GM18873 (cell line): ENCODE measurements around the gene PCDH9.
"Not testable (repeated sequence)": the region's sequence is repeated elsewhere in the genome, so short reads cannot be mapped to it uniquely, and the experiment has no call there.

Experiments used
- ATAC-seq: cut with Tn5 transposase; IDR thresholded peaks from one replicate; pipeline ENCODE4 v1.9.1; 2021; ENCODE audit warnings: mild to moderate bottlenecking, moderate library complexity, moderate number of reproducible peaks; ENCODE audit not compliant: unreplicated experiment, low FRiP score

Gene PCDH9

DNA sequence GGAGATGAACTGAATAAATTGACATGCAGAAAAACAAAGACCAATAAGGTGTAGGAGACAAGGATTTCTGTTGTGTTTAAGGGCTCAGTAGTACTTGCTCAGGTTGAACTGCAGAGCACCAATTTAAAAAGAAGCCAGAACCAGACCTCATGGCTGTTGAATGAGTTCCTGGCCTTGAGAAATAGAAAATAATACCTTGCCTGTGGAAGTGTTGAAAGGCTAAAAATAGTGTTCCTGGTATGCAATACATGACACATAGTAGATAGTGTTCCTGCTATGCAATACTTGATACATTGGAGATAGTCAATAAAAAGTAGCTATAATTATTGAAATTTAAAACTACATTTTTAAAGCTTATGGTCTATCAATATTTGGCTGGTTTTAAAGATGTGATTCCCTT, 595.8 kb downstream of the PCDH9 start:
- no peak for ATAC-seq

DNA sequence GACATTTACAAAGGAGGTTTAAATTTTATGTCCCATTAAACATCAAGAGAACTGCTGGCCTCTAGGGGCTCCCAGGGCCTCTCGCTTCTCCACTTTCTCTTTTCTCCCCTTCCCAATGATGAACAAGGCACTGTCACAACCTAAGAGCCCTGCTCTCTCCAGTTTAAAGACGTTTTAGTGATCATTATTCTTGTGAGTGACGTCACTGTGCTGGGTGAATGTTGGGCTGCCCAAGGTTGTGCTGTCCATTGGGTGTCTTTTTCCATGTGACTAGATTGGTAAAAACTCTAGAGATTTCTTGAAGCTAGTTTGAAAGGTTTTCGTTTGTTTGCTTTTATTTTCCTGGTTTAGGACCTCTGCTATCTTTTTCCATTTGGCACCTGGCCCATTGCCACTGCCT, 602.6 kb downstream of the PCDH9 start:
- no peak for ATAC-seq

DNA sequence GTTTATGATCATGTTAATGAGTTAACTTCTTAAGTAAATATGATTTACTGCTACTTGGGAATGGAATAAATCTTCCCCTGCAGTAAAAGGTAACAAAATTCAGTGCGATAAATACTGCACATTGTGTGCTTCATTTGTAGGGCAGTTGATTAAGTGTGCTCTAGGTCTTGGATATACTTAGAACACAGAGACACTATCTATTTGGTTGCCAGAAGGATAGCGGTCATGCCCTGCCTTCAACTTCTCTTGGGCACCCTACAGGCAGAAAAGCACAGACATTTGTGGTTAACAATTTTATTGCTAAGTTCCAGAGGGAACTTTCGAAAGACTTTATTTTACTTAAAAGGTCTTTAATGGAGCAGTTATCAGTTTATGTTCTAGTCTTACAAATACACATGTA, 605.8 kb downstream of the PCDH9 start:
- no peak for ATAC-seq

DNA sequence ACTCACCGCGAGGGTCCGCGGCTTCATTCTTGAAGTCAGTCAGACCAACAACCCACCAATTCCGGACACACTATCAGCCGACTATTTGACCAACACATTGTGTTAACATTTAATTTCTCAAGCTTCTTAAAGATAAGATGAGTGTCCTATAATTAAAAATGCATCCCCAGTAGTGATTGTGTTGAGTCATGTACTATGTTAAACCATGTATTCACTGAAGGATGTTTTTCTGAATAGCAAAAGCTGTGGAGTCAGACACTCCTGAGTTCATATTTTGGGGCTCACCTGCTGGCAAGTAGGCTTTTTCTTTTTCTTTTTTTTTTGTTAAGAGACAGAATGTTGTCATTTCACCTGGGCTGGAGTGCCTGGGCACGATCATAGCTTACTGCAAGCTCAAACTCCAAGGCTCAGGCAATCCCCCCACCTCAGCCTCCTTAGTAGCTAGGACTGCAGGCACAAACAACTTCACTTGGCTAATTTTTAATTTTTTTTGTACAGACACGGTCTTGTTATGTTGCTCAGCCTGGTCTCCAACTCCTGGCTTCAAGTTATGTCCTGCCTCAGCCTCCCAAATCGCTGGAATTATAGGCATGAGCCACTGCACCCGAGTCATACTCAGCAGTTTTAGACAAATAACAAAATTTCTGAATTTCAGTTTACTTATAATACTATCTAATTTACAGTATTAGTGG, 606.9 kb downstream of the PCDH9 start:
- ATAC-seq: no peak

DNA sequence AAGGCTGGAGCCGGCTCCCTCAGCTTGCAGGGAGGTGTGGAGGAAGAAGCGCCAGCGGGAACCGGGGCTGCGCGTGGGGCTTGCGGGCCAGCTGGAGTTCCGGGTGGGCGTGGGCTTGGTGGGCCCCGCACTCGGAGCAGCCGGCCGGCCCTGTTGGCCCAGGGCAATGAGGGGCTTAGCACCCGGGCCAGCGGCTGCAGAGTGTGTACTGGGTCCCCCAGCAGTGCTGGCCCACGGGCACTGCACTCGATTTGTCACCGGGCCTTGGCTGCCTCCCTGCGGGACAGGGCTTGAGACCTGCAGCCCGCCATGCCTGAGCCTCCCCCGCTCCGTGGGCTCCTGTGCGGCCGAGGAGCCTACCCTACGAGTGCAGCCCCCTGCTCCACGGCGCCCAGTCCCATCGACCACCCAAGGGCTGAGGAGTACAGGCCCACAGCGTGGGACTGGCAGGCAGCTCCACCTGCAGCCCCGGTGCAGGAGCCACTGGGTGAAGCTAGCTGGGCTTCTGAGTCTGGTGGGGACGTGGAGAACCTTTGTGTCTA, 608.2 kb downstream of the PCDH9 start:
- ATAC-seq: not testable (repeated sequence)

DNA sequence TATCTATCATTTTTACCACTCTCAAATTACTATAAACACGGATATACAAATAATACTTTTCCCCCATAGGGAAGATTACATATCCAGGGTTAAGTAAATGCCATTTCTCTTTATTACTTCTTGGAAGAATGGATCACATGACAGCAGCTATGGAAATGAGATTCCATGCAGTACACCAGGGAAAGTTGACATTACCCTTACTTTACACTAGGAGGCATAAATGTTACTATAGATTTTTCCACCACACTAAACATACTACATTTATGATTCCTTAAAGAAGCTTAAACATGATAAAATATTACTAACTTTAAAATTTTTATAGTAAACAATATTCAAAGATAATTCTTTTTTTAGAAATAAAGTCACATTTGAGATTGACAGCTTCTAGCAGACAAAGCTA, 611.4 kb downstream of the PCDH9 start:
- ATAC-seq: no peak

DNA sequence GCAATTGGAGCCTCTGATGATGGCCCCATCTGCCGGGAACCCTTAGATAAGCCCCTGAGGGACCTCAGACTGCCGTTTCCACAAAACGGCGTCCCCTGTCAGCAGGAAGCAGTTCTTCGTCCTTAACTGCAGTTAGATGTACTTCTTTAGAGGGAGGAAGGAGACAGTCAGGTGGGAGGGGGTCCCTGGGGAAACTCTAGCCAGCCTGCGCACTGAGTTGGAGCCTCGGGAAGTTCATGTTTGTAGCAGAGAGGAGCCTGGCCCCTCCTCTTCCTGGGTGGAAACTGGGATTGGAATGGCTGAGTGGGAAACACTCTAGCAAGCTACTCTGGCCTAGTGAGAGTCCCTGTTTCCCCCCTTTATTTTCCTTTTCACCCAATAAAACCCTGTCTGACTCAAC, 612.4 kb downstream of the PCDH9 start:
- no peak for ATAC-seq

DNA sequence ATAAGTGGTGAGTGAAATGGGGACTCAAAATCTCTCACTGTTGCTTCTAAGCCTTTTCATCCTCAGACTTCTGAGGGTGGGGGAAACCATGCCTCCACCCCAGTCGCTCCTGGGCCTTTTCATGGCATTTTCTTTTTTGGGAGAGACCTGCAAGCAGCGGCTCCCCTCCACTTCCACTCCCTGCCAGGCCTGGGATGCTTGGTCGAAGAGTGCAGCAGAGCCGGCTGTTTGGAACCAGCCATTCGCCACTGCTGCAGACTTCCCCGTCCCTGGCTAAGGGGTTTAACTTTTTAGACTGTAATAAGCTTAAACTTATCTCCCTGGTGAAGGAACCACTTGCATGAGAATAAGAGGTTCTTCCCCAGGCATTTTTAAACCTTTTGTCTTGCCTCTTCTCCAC, 617.2 kb downstream of the PCDH9 start:
- no peak for ATAC-seq

DNA sequence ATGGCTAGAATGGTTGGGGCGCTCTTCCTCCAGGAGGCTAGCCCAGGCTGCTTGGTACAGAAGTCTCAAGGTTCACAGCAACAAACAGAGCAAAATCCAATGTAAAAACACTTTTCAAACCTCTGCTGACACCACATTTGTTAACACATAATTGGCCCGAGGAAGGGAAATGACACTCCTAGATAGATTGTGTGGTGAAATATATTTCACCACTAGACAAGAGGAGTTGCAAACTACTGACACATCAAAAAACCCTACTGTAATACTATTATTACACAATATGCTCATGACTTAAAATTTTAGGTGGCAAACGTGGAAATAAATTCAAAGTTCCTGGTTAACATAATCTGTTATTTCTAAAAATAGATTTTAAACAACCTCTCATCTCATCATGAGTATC, 643.6 kb downstream of the PCDH9 start:
- no peak for ATAC-seq

DNA sequence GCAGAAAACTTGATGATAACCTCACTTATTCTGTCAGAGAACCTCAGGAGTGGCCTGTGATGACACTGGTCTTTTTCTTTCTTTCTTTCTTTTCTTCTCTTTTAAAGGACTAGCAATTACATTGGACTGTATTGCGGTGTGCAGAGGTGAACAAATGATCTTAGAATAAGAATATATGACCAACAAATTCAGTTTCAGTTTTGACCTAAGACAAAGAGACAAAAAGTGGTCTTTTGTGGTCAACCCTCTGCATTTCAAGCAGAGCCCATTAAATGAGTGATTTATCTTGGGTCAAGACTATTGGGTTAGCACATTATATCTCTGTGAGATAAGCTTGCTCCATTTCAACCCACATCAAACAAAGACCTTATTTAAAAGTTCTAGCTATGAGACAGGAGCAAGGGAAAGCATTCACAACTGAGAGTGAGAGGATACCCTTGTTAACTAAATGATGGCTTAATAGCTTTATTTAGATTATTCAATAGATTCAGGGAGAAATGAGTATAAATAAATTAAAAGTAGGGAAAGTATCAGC, 644.4 kb downstream of the PCDH9 start:
- ATAC-seq: no peak

DNA sequence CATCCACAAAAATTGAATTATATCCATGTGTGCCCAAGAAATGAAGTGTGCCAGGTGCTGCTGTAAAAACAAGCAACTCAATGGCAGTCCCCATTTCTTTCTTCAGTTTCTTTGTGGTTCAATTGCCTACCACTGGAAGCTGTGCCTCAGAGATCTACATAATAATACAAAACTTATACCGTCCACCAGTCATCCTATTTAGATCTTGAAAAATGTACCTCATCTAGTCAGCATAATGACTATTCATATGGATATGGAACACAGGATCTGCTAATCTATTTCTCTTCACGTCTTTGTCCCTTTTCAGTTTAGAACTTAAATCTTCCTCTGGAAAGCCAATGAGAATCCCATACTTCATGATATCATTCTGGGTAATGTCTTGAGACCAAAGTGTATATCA, 648.5 kb downstream of the PCDH9 start:
- no peak for ATAC-seq

DNA sequence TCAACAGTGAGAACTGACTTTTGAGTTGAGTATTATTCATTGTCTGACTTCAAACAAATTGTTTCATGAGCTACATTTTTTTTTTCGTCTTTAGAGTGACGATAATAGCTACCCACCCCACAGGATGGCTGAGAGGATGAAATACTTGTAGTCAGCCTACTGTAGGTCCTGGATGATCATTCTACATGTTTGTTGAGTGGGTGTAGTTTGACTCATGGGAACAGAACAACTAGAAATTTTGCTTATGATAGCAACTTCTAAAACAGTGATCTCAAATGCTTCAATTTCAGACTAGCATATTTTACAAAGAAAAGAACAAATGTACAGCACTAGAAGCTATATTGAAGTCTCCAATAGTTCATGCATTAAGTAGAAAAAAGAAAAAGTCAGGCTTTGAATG, 651.8 kb downstream of the PCDH9 start:
- no peak for ATAC-seq

DNA sequence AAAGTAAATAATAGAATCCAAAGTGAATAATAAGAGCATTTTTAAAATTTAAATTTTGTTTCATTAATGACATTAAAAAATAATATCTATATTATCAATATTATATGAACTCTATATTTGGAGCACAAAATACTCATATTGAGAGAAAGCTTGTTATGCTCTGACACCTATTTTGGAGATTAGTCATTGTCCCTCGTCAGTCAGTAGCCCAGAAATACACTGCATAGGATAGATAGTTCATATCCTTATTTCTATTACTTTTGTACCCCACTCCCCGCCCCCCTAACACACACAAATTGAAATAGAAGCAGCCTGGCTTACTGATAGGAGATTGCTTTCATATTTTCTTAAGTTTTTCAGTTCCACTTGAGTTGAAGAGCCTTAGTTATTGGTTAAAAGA, 652.8 kb downstream of the PCDH9 start:
- no peak for ATAC-seq

DNA sequence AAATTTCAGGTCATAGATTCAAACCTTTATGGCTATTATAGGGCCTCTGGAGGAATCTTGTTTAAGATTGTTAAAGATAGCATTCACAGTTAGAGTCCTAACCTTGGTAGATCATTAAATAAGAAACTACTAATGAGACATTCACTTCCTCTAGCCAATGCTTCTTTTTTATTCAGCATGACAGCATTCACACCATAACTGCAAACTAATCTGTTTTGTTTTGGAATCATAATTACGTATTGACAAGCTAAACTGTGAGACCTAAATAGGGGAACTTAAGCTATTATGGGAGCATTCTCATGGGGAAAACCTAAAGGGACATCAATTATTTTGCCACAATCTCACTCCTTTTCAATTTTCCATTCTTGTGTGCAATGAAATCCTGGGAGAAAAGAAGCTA, 653.8 kb downstream of the PCDH9 start:
- no peak for ATAC-seq

DNA sequence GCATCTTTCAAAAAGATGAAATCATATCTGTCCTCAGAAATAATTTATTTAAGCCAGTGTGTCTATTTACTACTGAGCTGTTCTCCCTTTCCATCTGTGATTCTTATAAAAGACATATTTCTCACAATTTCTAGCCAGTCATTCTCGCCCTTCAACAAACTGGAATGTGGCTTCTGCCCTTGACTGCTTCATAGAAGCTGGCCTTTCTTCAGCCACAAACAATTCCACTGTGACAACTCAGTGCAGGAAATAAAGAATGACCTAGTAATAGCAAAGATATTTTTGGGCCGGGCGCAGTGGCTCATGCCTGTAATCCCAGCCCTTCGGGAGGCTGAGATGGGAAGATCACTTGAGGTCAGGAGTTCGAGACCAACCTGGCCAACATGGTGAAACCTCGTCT, 655.5 kb downstream of the PCDH9 start:
- no peak for ATAC-seq

DNA sequence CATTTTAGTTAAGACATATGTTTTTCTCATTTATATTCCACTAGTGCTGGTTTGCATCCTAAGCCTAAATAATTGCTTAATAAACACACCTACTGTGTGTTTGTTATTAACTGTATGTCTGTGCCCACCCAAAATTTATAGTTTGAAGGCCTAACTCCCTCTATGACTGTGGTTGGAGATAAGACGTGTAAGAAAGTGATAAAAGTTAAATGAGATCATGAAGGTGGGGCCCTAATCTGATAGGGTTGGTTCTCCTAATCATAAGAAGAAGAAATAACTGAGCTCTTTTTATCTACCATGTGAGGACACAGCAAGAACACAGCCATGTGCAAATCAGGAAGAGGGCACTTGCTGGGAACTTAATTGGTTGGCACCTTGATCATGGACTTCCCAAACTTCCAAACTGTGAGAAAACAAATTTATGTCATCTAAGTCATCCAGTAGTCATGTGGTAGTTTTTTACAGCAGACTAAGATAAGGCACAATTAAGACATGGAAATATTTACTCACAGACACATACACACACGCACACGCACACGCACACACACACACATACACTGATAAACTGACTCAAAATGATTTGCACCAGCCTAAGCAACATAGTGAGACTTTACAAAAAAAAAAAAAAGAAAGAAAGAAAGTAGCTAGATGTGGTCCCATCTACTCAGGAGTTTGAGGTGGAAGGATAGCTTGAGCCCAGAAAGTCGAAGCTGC, 662.1 kb downstream of the PCDH9 start:
- no peak for ATAC-seq

DNA sequence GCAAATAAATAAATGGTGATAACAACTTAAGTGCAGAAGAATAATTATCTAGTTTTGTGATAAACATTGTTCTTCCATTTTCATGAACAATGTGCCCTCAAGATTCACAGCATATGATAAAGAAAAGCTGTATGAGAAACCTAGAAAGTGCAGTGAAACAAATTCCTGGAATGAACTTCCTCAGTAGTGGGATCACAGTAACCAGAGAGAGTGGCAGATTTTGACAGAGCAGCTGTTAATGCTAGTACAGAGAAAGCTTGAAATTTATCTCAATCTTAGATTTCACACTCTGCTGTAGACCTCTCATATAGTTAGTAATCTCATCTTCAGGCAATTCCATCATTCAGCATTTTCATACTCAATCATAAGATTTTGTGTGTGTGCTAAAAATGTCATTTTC, 664.9 kb downstream of the PCDH9 start:
- ATAC-seq: no peak

DNA sequence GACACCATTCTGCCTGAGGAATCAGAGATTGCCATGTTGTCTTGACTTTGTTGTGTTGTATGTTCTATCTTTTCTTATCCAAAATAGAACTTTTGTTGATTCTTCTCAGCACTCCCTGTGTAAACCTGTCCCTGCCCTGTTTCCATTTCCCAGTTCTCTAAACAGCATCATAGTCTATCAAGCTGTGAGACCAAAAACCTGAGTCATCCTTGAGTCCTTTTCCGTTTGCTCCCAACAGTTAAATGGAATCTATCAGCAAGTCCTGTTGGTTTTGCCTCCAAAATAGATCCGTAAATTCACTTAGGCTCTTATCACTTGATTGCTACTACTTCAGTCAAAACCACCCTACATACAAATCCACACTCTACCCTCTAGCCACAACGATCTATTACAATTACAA, 667.1 kb downstream of the PCDH9 start:
- no peak for ATAC-seq

DNA sequence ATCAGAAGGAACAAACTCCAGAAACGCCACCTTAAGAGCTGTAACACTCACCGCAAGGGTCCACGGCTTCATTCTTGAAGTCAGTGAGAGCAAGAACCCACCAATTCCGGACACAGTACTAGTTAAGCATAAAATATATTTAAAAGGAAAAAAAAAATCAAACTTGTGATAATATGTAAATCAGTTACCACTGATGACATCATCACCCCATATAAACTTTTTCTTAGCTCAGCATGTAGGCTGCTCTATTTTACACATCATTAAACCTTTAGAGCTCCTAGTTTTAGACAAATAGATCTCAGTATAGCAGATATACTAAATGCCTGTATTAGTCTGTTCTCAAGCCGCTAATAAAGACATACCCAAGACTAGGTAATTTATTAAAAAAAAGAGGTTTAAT, 668.1 kb downstream of the PCDH9 start:
- no peak for ATAC-seq

DNA sequence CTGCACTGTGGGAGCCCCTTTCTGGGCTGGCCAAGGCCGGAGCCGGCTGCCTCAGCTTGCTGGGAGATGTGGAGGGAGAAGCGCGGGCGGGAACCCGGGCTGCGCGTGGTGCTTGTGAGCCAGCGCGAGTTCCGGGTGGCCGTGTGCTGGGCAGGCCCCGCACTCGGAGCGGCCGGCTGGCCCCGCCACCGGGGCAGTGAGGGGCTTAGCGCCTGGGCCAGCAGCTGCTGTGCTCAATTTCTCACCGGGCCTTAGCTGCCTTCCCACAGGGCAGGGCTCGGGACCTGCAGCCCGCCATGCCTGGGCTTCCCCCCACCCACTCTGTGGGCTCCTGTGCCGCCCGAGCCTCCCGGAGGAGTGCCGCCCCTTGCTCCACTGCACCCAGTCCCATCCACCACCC, 669.1 kb downstream of the PCDH9 start:
- no peak for ATAC-seq

DNA sequence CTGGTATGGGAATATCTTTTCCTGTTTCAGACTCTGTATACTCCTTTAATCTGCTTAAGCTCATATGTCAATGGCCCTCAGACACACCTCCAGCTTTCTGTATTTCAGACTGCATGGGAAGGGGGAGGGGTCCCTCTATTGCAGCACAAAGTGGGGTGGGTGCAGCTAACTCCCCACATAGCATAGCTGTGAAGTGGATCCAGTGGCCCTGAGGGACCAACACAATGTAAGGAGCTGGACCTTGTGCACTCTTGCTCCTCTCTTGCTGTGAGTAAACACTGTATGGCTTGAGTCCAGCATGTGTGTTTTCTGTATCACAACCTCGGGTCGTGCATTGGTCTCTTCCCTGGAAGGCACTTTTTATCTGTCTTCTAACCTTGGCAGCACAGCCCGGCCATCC, 669.9 kb downstream of the PCDH9 start:
- ATAC-seq: no peak

DNA sequence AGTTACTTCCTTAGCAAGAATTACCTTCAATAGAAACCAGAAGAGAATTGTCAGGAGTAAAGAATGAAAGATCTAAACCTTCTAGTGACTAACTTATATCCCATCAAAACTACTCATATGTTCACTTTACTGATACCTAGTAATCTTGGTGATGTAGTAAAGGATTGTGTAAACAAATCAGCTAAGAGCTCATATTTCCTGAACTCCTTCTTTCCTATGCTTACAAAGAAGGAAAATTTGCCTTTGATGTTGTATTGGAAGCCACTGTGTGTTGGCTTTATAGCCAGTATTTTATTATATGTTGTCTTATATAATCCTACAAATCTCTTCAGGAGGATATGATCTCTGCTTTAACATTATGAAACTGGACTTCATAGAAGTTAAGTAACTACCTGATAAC, 671.0 kb downstream of the PCDH9 start:
- no peak for ATAC-seq
